Non-pigmented ciliary epithelial cell (primary cell): ENCODE data around the gene SLC36A1.

Experiments
- DNase-seq: peaks from one replicate; pipeline ENCODE4 v3.0.0-alpha.2; 2010; ENCODE audit warnings: low read depth

Gene SLC36A1

GRCh38 chr5:151534350-151534749 lies 86.9 kb downstream of the SLC36A1 start:
- DNase-seq, result no peak

- DNase-seq, result no peak
These were observed 89.6 kb downstream of the SLC36A1 start for GRCh38 chr5:151537044-151537443.

- DNase-seq, result no peak
These were observed 94.2 kb downstream of the SLC36A1 start for GRCh38 chr5:151541571-151541970.
